Measurements from ENCODE around the gene CXorf38. TPM values are rescaled to one million over a fixed set of nuclear protein-coding genes. Genes with fewer than 3 reads are reported as not detected.
"Not testable (repeated sequence)": the region's sequence is repeated elsewhere in the genome, so short reads cannot be mapped to it uniquely, and the experiment has no call there.

Gene CXorf38
- total RNA-seq, 1 donor = 19.9 TPM

DNA sequence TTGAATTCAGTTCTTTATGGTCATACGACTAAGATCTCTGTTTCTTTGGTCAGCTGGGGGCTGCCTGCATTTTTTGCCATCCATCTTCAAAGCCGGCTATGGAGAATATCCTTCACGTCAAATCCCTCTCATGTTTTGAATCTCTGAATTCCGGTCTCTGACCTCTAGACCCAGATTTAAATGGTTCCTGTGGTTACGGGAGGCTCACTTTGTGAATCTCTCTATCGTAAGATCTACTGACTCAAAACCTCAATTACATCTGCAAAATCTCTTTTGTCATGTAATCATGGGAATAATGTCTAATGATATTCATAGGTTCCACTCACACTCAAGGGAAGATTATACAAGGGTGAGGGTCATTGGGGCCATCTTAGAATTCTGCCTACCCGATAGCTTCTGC is 29.8 kb downstream of the CXorf38 start:
- peak; percentile 88 for DNase-seq (ENCODE audit: low read depth)
- TF ChIP-seq, protein P1, sequence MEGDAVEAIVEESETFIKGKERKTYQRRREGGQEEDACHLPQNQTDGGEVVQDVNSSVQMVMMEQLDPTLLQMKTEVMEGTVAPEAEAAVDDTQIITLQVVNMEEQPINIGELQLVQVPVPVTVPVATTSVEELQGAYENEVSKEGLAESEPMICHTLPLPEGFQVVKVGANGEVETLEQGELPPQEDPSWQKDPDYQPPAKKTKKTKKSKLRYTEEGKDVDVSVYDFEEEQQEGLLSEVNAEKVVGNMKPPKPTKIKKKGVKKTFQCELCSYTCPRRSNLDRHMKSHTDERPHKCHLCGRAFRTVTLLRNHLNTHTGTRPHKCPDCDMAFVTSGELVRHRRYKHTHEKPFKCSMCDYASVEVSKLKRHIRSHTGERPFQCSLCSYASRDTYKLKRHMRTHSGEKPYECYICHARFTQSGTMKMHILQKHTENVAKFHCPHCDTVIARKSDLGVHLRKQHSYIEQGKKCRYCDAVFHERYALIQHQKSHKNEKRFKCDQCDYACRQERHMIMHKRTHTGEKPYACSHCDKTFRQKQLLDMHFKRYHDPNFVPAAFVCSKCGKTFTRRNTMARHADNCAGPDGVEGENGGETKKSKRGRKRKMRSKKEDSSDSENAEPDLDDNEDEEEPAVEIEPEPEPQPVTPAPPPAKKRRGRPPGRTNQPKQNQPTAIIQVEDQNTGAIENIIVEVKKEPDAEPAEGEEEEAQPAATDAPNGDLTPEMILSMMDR (IDR thresholded peaks at IDR 0.05; ENCODE audit: insufficient read depth, low read depth, low read length) = no peak
- H3K4me3 ChIP-seq (ENCODE audit: low read depth, low read length) = no peak overlapping the region

- TF ChIP-seq, protein P1 (IDR thresholded peaks at IDR 0.05; ENCODE audit: insufficient read depth, low read depth, low read length) = no peak
- H3K4me3 ChIP-seq (ENCODE audit: low read depth, low read length) = no peak overlapping the region
- DNase-seq (ENCODE audit: low read depth) = no peak
Measured at GRCh38 chrX:40615976-40616375, 31.4 kb downstream of the CXorf38 start.

- H3K4me3 ChIP-seq (ENCODE audit: low read depth, low read length) = no peak overlapping the region
- TF ChIP-seq, protein P1 (IDR thresholded peaks at IDR 0.05; ENCODE audit: insufficient read depth, low read depth, low read length) = no peak
- DNase-seq (ENCODE audit: low read depth) = no peak
Measured at GRCh38 chrX:40612511-40612910, 34.9 kb downstream of the CXorf38 start.

- TF ChIP-seq, protein P1 (IDR thresholded peaks at IDR 0.05; ENCODE audit: insufficient read depth, low read depth, low read length) = no peak
- DNase-seq (ENCODE audit: low read depth) = no peak
- H3K4me3 ChIP-seq (ENCODE audit: low read depth, low read length) = no peak overlapping the region
Measured at GRCh38 chrX:40607381-40607780, 40.0 kb downstream of the CXorf38 start.

- no peak overlapping the region for H3K4me3 ChIP-seq (ENCODE audit: low read depth, low read length)
- TF ChIP-seq, protein P1 (IDR thresholded peaks at IDR 0.05; ENCODE audit: insufficient read depth, low read depth, low read length) = no peak
- DNase-seq (ENCODE audit: low read depth) = no peak
Measured at GRCh38 chrX:40603446-40603845, 43.9 kb downstream of the CXorf38 start.

DNA sequence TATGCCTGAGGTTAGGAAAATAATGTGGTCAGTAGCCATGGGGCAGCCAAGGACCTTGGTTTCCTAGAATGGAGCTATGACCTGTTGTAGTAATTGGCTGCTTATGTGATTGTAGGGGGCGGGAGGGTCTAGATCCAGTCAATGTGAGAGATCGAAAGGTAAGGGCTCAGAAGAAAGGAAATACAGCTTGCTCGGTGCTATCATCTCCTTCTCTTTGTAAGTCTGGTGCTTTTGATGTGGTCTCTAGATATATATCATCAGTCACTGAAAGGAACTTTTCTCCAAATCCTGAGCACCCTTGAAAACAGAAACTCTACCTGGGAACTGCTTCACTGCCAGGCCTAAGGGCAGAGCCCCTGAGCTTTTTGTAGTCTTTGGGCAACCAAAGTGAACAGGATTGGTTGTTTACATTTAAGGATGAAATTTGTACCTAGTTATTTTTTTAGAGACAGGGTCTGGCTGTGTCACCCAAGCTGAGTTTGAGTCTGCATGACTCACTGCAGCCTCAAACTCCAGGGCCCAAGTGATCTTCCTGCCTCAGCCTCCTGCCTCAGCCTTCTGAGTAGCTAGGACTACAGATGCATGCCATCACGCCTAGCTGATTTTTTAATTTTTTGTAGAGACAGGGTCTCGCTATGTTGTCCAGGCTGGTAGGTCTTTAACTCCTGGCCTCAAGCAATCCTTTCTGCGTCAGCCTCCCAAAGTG is 57.6 kb downstream of the CXorf38 start:
- DNase-seq (ENCODE audit: low read depth); H3K4me3 ChIP-seq (ENCODE audit: low read depth, low read length): not testable (repeated sequence)

DNA sequence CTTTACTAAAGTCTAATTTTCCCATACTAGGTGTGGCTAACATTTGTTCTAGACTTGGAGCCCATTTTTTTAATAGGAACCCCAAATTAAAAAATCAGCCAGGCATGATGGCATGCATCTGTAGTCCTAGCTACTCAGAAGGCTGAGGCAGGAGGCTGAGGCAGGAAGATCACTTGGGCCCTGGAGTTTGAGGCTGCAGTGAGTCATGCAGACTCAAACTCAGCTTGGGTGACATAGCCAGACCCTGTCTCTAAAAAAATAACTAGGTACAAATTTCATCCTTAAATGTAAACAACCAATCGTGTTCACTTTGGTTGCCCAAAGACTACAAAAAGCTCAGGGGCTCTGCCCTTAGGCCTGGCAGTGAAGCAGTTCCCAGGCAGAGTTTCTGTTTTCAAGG is 59.7 kb downstream of the CXorf38 start:
- H3K4me3 ChIP-seq (ENCODE audit: low read depth, low read length); DNase-seq (ENCODE audit: low read depth): not testable (repeated sequence)

DNA sequence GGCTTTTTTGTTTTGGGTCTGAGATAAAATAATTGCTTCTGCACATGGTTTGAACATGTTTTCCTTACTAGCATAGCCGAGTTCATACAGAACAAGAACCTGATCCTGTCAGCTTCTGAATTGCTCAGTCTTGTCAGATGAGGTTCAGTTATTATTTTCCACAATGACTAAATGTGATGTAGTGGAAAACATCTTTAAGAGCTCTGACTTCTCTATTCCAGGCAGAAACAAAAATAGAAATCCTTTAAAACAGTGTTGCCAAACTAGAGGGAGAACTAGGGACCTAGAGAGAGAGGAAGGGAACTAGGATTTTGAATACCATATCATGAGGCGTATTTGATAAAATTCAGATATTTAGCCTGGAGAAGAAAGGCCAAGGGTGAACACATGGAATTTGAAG is 64.5 kb downstream of the CXorf38 start:
- TF ChIP-seq, protein P1 (IDR thresholded peaks at IDR 0.05; ENCODE audit: insufficient read depth, low read depth, low read length) = no peak
- no peak overlapping the region for H3K4me3 ChIP-seq (ENCODE audit: low read depth, low read length)
- DNase-seq (ENCODE audit: low read depth) = no peak

DNA sequence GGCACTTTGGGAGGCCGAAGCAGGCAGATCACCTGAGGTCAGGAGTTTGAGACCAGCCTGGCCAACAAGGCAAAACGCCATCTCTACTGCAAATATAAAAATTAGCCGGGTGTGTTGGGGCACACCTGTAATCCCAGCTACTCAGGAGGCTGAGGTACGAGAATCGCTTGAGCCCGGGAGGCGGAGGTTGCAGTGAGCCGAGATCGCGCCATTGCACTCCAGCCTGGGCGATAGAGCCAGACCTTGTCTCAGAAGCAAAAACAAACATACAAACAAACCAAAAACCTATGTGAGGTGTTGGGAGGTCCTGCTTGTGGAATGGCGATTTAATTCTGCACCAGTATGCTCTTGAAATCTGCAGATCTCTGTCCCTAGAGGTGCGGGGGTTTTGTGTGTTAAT is 65.2 kb downstream of the CXorf38 start:
- H3K4me3 ChIP-seq (ENCODE audit: low read depth, low read length); DNase-seq (ENCODE audit: low read depth): not testable (repeated sequence)
